Smooth muscle cell (in vitro differentiated cells): ENCODE measurements around the gene TNFSF8. TPM values are rescaled to one million over a fixed set of nuclear protein-coding genes. Genes with fewer than 3 reads are reported as not detected.

ENCODE experiments used
- DNase-seq: peaks from one replicate; lab custom pipeline; 2025; ENCODE audit not compliant: unreplicated experiment; lab: John Stamatoyannopoulos, UW
- H2AFZ ChIP-seq: fragments of 200-600 bp; sonication (generic); 2 replicates; pipeline ENCODE4 v1.6.0; 2016; ENCODE audit warnings: antibody characterized with exemption, low read depth, mild to moderate bottlenecking
- H3F3A ChIP-seq: fragments of 200-600 bp; sonication (generic); 2 replicates; pipeline ENCODE4 v1.6.0; 2017; ENCODE audit warnings: antibody characterized with exemption, low read depth
- H3K27ac ChIP-seq: fragments of 200-600 bp; sonication (generic); 2 replicates; pipeline ENCODE4 v1.5.1; 2016; ENCODE audit warnings: low read depth, mild to moderate bottlenecking
- H3K27me3 ChIP-seq: fragments of 200-600 bp; sonication (generic); 2 replicates; pipeline ENCODE4 v1.6.1; 2016; ENCODE audit warnings: low read depth, mild to moderate bottlenecking
- H3K36me3 ChIP-seq: fragments of 200-600 bp; sonication (generic); 2 replicates; pipeline ENCODE4 v1.5.1; 2016; ENCODE audit warnings: low read depth
- H3K4me1 ChIP-seq: fragments of 200-600 bp; sonication (generic); 2 replicates; pipeline ENCODE4 v1.5.1; 2016; ENCODE audit warnings: low read depth
- H3K4me2 ChIP-seq: fragments of 200-600 bp; sonication (generic); 2 replicates; pipeline ENCODE4 v1.6.0; 2016; ENCODE audit warnings: mild to moderate bottlenecking
- H3K4me3 ChIP-seq: fragments of 200-600 bp; sonication (generic); 2 replicates; pipeline ENCODE4 v1.5.1; 2016; ENCODE audit warnings: mild to moderate bottlenecking
- H3K79me2 ChIP-seq: fragments of 200-600 bp; sonication (generic); 2 replicates; pipeline ENCODE4 v1.6.0; 2016; ENCODE audit warnings: low read depth, mild to moderate bottlenecking
- H3K9ac ChIP-seq: fragments of 200-600 bp; sonication (generic); 2 replicates; pipeline ENCODE4 v1.6.0; 2016; ENCODE audit warnings: low read depth
- H3K9me3 ChIP-seq: fragments of 200-600 bp; sonication (generic); replicated peaks from 2 replicates; pipeline ENCODE4 v1.5.1; 2016; ENCODE audit warnings: low read depth
- H4K20me1 ChIP-seq: fragments of 200-600 bp; sonication (generic); 2 replicates; pipeline ENCODE4 v1.6.0; 2016; ENCODE audit warnings: low read depth
- WGBS: methylation state at CpG from one replicate; pipeline ENCODE4 v1.1.7; 2016; ENCODE audit warnings: low lambda C conversion rate; 5-methylcytosine and 5-hydroxymethylcytosine counted together
- polyA plus RNA-seq: library from polyadenylated mRNA; unstranded; fragments of >200 nt; fragmentation: Nextera tagmentation; extraction: Ambion mirVana; gene quantifications from 2 replicates; pipeline ENCODE4 v1.2.1, GENCODE V29; 2016
- total RNA-seq: library from RNA; depleted of rRNA; stranded (reverse); fragments of >200 nt; gene quantifications from 2 replicates; pipeline ENCODE4 v1.2.3, GENCODE V29; 2014
- TF ChIP-seq, protein P1 (sequence below): fragments of 200-600 bp; sonication (generic); IDR thresholded peaks from 2 replicates; pipeline ENCODE4 v1.5.1; 2017; ENCODE audit warnings: borderline replicate concordance, mild to moderate bottlenecking, antibody characterized with exemption; ENCODE audit not compliant: insufficient read depth, poor library complexity, severe bottlenecking

The TNFSF8 gene
- total and polyA plus RNA-seq, 2 experiments from 2014 or later, result not detected

- Histone ChIP-seq H3K4me1 (no peaks in the 10 kb centered on the region), H3K4me2 (no peak overlapping the region)
- WGBS, result 90% methylated on average over 3 of the region's 3 CpGs
These were observed 79.1 kb downstream of the TNFSF8 start for GRCh38 chr9:114851306-114851705.

More at GRCh38 chr9:114851306-114851705, 79.1 kb downstream of the TNFSF8 start:
- no peak for DNase-seq
- Histone ChIP-seq H4K20me1 (no peaks in the 10 kb centered on the region), H3K27me3 (no peaks in the 10 kb centered on the region), H2AFZ (no peak overlapping the region), H3K9me3 (no peaks in the 10 kb centered on the region), H3K4me3 (no peak overlapping the region), H3K9ac (no peak overlapping the region), H3K27ac (no peak overlapping the region), H3F3A (no peaks in the 10 kb centered on the region), H3K36me3 (no peaks in the 10 kb centered on the region), H3K79me2 (no peaks in the 10 kb centered on the region)
- TF ChIP-seq, protein P1, sequence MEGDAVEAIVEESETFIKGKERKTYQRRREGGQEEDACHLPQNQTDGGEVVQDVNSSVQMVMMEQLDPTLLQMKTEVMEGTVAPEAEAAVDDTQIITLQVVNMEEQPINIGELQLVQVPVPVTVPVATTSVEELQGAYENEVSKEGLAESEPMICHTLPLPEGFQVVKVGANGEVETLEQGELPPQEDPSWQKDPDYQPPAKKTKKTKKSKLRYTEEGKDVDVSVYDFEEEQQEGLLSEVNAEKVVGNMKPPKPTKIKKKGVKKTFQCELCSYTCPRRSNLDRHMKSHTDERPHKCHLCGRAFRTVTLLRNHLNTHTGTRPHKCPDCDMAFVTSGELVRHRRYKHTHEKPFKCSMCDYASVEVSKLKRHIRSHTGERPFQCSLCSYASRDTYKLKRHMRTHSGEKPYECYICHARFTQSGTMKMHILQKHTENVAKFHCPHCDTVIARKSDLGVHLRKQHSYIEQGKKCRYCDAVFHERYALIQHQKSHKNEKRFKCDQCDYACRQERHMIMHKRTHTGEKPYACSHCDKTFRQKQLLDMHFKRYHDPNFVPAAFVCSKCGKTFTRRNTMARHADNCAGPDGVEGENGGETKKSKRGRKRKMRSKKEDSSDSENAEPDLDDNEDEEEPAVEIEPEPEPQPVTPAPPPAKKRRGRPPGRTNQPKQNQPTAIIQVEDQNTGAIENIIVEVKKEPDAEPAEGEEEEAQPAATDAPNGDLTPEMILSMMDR, result no peak

Other genes with a start within 250 kb of the TNFSF8 start
- gene TEX48, start 248.4 kb downstream of the TNFSF8 start, total RNA-seq, result not detected in 2 replicates
- gene TEX48, start 248.4 kb downstream of the TNFSF8 start, polyA plus RNA-seq, result 0.58 TPM in 1 of 2 replicates, not detected in the other
- gene TNFSF15, start 124.6 kb downstream of the TNFSF8 start, total RNA-seq, result 4.1 and 5.5 TPM in 2 replicates
- gene TNFSF15, start 124.6 kb downstream of the TNFSF8 start, polyA plus RNA-seq, result 2.3 and 2.9 TPM in 2 replicates
- 563 and 581 TPM in 2 replicates for gene TNC, start 187.6 kb upstream of the TNFSF8 start, total RNA-seq
- 365 and 567 TPM in 2 replicates for gene TNC, start 187.6 kb upstream of the TNFSF8 start, polyA plus RNA-seq